Measurements from ENCODE around the gene CISH. TPM values are rescaled to one million over a fixed set of nuclear protein-coding genes. Genes with fewer than 3 reads are reported as not detected.

The CISH gene
- polyA plus RNA-seq, 3 donors, result 30.8 to 43.8 (median 34.4) TPM

DNA sequence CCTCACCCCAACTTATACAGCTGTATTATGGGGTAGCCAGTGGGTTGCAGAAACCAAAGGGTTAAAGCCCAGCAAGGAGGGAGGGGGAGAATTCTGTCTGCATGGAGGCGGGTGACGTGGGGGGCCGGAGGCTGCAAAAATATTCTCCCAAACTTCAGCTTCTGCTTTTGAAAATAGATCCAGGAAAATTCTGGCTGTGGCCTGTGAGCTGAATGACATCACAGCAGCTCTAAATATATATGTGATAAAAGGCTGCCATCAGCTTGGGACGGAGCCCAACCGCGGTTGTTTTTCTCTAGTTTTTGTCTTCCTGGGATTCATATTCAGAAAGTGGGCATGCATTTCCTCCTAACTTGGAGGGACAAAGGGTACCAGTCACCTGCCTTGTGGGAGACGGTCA lies 33.0 kb upstream of the CISH start:
- DNase-seq, result no peak

DNA sequence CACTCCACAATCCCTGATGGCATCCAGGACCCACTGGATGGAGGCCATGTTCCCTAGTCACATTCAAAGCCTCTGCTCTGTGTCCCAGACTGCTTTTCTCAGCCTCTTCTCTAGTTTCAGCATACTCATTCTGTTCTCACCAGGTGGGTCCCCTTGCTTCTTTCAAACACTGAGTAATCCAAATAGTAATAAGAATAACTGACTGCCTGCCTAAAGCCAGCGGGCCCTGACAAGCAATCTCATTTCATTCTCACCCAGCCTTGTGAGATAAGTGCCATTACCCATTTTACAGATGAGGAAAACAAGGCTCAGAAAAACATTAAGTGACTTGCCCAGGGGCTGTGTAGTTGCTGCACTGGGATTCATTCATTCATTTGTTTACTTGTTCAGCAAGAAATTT lies 30.8 kb upstream of the CISH start:
- no peak for DNase-seq

DNA sequence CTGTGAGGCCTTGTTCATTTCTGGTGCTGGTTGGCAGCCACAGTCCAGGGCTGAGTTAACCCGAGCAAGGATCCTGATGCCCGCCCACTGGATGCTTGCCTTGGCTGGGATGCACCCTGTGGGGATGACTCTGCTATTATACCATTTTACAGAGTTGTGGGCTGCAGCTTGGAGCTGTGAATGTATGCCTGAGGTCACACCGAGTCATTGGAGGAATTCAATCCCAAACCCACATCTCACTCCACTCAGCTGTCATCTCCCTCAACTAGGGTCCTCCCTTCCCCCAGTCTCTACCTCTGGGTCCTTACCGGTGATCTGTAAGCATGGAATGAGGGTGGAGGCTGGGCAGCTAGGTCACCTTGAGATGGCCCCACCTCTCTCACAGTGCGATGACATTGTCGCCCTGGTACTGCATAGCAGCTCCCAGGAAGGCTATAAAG lies 27.5 kb upstream of the CISH start:
- DNase-seq, result no peak

DNA sequence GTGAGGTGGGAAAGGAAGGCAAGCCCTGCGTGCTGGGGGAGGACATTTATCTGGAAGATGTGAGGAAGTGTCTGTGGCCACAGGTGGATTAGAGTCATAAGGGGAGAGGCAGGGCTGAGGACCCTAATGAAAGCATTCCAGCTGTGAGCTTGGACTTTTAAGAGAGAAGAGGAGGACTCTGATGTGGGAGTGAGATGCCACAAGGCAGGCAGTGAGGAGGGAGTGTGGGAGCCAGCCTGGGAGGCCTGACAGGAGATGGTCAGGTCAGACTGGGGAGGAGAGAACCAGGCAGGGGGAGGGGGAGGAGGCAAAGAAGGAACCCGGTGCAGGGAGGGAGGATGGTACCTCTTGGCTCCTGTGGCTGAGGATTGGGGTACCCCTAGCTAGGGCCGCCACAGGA lies 26.4 kb upstream of the CISH start:
- DNase-seq, result no peak

GRCh38 chr3:50637011-50637410 lies 25.4 kb upstream of the CISH start:
- no peak for DNase-seq

- no peak for DNase-seq
Measured at GRCh38 chr3:50635066-50635465, 23.5 kb upstream of the CISH start.

DNA sequence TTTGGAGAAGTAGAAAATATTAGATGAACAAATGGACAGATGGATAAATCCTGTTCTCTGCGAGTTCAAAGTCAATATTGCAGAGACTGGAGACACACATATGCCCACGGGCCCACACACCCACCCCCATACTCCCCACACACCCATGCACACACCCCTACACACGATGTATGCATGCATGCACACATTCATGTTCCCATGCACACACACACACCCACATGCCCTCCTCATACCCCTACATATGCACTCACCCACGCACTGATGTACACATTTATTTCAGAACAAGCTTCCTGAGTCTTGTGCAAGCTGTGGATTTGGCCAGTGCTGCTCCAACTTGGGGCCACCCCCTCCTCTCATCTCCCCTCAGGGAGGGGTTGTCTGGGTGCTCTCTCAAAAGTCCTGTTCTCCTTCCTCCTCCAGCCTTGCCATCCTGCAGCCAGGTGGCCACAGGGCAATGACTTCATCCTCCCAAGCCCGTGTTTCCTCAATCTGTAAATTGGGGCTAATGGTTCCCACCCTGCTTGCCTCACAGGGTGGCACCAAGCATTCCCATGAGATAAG lies 21.7 kb upstream of the CISH start:
- no peak for DNase-seq

DNA sequence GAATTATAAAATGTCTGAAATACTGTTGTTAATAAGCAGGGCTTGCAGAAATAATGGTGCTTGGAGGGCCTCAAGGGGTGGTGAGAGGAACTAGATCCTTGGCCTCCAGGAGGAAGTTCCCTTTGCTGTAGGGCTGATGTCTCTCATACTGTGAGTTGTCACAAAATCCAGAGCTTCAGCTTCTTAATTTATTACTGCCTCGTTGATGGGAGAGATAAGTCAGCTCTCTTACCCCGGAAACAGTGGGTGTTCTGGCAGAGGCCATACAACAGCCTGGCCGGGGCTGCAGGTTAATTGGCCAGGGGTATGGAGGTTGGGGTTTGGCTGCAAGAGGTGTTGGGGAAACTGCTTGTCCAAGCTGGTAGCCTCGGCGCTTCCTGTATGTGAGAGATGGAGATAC lies 20.9 kb upstream of the CISH start:
- no peak for DNase-seq

DNA sequence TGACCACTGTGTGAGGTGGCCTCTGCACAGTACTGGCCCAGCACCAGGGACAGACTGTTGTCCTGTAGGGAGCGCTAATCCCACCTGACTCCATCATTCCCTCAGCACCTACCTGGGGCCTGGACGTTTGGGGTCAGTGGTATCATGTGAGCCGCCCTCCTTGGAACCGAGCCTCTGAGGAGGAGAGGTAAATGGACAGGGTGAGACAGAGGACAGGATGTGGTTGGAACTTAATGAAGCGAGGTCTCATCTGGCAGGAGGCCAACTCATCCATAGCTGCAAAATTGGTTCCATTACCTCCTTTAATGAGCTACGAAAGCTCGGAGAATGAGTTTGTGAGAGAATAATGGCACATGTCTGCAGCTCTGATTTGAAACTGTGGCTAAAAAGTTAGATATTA lies 19.3 kb upstream of the CISH start:
- DNase-seq, result no peak

- DNase-seq, result no peak
Measured at GRCh38 chr3:50630394-50630793, 18.8 kb upstream of the CISH start.

- no peak for DNase-seq
Measured at GRCh38 chr3:50628601-50629000, 17.0 kb upstream of the CISH start.

- DNase-seq, result no peak
Measured at GRCh38 chr3:50627407-50628051, 16.0 kb upstream of the CISH start.

DNA sequence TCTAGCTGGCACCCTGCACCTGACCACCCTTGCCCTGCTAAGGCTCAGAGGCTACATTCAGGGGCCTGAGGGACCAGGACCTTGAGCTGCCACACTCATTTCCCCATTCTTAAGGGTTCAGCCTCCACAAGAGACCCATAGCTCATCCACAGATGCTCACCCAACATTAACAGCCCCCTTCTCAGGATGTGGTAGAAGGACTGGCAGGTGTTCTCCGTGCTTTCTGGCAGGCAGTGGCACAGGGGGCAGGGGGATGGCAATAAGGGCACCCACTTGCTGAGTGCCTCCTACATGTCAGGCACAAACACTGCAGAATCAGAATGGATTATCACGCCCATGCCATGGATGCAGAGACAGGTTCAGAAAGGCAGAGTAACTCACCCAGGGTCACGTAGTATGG lies 14.8 kb upstream of the CISH start:
- no peak for DNase-seq

DNA sequence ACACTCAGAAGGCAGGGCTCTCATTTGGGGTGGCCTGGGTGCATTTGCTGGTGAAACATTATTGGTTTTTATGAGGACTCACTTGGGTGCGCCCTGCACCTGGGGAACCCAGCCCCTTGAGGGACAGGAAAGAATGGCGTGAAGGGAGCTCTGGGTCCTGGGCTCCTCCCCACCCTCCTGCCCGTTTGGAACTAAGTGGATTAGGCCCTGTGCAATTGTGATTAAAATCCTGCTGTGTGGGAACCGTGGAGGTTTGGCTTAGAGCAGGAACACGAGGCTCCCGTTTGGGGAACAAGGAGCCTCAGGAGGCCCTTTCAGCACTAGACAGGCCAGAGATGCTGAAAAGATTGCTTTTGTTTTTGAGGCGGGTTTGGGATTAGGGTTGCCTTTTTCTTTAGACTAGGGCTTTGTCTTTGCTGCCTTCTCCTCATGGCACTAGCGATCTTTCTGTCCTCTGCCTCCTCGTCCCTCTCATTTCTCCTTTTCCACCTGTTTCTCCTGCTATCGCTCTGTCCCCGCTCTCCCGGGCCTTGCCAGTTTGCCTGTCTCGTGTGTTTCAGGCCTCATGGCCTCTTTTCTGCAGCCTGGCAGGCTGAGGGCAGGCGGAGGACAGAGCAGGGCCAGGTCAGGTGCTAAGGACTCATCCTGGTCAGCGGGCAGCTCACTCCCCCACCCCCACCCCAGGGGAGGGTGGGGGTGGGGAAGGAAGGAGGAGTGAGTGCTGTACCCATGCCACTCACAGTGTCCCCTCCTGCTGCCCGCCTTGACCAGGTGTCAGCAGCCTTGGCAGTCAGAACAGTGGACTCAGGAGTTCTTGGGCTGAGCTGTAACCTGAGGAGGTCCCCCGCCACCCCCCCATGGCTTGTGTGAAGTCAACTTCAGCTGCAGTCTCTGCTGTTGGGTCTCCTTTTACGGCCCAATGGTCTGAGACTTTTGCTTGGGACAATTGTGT lies 13.9 kb upstream of the CISH start:
- no peak for DNase-seq

GRCh38 chr3:50624634-50625033 lies 13.1 kb upstream of the CISH start:
- DNase-seq, result no peak

DNA sequence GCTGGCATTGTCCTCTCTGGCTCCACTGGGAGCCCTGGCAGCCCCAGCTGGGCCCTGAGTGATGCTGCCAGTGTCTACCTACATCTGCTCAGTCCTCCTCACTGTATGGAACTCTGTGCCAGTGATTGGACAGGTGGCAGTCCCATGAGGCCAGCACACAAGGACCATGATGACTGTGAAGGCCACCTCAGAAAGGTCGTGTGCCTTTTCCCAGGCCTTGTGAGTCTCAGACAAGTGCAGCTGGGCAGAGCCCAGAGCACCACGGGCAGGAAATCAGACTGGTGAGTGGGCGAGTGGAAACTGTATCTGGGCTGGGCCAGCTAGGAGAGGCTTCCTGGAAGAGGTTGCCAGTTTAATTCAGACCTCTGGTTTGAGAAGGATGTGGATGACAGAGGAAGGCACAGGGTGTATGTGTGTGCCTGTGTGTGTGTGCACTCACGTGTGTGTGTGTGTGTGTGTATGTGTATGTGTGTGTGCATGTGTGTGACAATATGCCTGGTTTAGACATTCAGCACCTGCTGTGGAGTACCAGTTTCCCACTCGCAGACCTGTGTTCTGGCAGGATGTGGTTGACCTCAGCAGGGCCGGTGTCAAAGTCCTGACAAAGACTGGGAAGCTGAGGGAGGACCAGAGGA lies 12.4 kb upstream of the CISH start:
- no peak for DNase-seq

- no peak for DNase-seq
Measured at GRCh38 chr3:50622881-50623280, 11.3 kb upstream of the CISH start.

DNA sequence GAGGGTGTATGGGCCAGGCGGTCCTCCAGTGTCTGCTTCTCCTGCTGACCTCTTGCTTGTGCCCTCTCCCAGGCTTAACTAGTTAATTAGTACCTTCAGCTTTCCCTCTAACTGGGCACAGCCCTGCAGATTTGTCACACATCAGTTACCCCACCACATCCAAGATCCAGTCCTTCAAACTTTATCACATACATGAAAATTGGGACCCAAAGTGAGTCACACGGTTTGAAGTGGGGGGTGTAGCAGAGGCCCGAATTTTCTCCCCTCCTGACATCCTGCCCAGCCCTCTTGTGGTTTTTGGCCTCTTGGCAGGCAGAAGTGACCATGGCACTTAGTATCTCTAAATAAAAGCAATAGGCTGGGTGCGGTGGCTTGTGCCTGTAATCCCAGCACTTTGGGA lies 9.2 kb upstream of the CISH start:
- no peak for DNase-seq

DNA sequence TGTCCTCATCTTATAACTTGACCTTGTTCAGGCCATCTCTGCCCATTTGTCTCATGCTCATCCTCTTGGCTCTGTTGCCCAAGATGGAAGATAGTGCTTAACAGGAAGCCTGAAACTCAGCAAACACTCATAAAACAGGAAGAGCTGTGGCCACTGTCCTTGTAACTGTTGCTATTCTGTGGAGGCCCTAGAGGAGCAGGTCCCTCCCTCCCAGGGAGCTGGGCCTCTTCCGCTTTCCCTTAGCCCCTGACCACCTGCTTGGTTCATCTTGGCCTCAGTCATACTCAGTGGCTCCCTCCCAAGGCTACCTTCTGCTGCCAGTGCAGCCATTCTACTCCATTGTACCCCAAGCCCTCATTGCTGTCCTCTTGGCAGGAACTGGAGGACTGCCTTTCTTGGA lies 8.8 kb upstream of the CISH start:
- no peak for DNase-seq

DNA sequence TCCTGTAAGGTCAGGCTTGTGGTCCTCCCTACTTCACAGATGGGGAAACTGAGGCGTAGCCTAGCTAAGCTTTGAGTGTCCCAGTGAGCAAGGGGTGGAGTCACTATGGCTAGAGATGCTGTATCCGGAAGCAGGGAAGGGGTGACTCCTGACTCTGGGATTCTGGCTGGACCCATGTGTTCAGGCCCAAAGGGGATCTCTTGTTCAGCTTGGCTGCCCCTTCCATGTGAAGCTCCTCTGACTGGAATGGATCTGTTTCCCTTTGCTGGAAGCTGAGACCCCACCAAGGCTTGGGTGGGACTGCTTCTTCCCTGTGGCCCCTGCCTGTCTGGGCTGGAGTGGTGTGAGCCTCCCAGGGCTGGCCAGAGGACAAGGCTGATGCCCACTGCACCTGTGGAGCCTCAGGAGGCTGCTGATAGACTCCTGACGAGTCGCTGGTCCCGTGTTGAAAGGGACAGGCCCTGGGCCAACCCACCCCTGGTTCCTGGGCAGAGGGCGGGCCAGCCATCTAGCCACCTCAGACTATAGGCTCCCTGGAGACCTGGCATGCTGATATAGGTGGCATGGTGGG lies 6.4 kb upstream of the CISH start:
- DNase-seq, result no peak

- DNase-seq, result no peak
Measured at GRCh38 chr3:50617096-50617791, 5.7 kb upstream of the CISH start, which contains the start of gene MAPKAPK3. TSS of gene MAPKAPK3 (plus strand) at chr3:50617151. CDS start at chr3:50617566, 415 bp downstream.

DNA sequence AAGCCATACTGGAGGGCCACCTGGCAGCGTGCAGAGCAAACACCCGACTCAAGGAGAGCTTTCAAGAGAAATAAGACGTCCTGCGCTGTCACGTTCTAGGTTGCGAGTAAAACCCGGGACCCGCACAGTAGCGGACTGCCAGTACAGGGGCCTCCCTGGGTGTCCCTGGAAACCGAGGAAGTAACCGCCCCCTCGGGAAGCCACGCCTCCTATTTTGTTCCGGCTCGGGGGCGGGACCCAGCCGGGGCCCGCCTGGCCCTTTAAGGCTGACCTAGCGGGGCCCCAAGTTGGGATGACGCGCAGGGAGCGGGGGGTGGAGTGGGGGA lies 5.2 kb upstream of the CISH start:
- peak; percentile 92 for DNase-seq
